Neural progenitor cell (in vitro differentiated cells): ENCODE results near the gene SLC2A9. TPM values are rescaled to one million over a fixed set of nuclear protein-coding genes. Genes with fewer than 3 reads are reported as not detected.

Experiments
- DNase-seq: peaks from one replicate; pipeline ENCODE4 v3.0.0-alpha.2; 2016; ENCODE audit warnings: low spot score
- H2AFZ ChIP-seq: fragments of 200-600 bp; sonication (generic); replicated peaks from 2 replicates; pipeline ENCODE4 v1.6.1; 2016; ENCODE audit warnings: antibody characterized with exemption
- H3F3A ChIP-seq: fragments of 200-600 bp; sonication (generic); 2 replicates; pipeline ENCODE4 v1.6.1; 2016; ENCODE audit warnings: antibody characterized with exemption, low read depth
- H3K27ac ChIP-seq: fragments of 200-600 bp; sonication (generic); 2 replicates; pipeline ENCODE4 v1.5.1; 2016; ENCODE audit warnings: mild to moderate bottlenecking
- H3K27me3 ChIP-seq: fragments of 200-600 bp; sonication (generic); 2 replicates; pipeline ENCODE4 v1.6.1; 2016; ENCODE audit warnings: mild to moderate bottlenecking, moderate library complexity
- H3K36me3 ChIP-seq: fragments of 200-600 bp; sonication (generic); 2 replicates; pipeline ENCODE4 v1.5.1; 2016
- H3K4me1 ChIP-seq: fragments of 200-600 bp; sonication (generic); 2 replicates; pipeline ENCODE4 v1.6.1; 2016; ENCODE audit warnings: mixed run types
- H3K4me2 ChIP-seq: fragments of 200-600 bp; sonication (generic); 2 replicates; pipeline ENCODE4 v1.6.1; 2016
- H3K4me3 ChIP-seq: fragments of 200-600 bp; sonication (generic); 2 replicates; pipeline ENCODE4 v1.5.1; 2016
- H3K79me2 ChIP-seq: fragments of 200-600 bp; sonication (generic); 2 replicates; pipeline ENCODE4 v1.6.1; 2016; ENCODE audit warnings: low read depth
- H3K9ac ChIP-seq: fragments of 200-600 bp; sonication (generic); 2 replicates; pipeline ENCODE4 v1.6.1; 2016
- H3K9me3 ChIP-seq: fragments of 200-600 bp; sonication (generic); 2 replicates; pipeline ENCODE4 v1.5.1; 2016; ENCODE audit warnings: low read depth
- H4K20me1 ChIP-seq: fragments of 200-600 bp; sonication (generic); 2 replicates; pipeline ENCODE4 v1.6.1; 2016; ENCODE audit warnings: low read depth
- H3K27ac Mint-ChIP-seq: 3 replicates; pipeline ENCODE4 v1.8.0; 2021; ENCODE audit warnings: mixed read lengths
- H3K27me3 Mint-ChIP-seq: 2 replicates; pipeline ENCODE4 v1.8.0; 2022; ENCODE audit warnings: low read depth, mild to moderate bottlenecking, inconsistent platforms, moderate library complexity, mixed read lengths; ENCODE audit not compliant: insufficient read depth
- H3K36me3 Mint-ChIP-seq: 3 replicates; pipeline ENCODE4 v1.8.0; 2021; ENCODE audit warnings: mixed read lengths
- H3K4me1 Mint-ChIP-seq: 3 replicates; pipeline ENCODE4 v1.8.0; 2021; ENCODE audit warnings: mixed read lengths
- H3K4me3 Mint-ChIP-seq: 3 replicates; pipeline ENCODE4 v1.8.0; 2021; ENCODE audit warnings: mild to moderate bottlenecking, moderate library complexity, mixed read lengths
- H3K9me3 Mint-ChIP-seq: 3 replicates; pipeline ENCODE4 v1.8.0; 2020; ENCODE audit warnings: mixed read lengths
- EZH2 ChIP-seq: fragments of 200-600 bp; sonication (generic); IDR thresholded peaks from 2 replicates; pipeline ENCODE4 v1.6.1; 2017; ENCODE audit warnings: antibody characterized with exemption, mild to moderate bottlenecking, moderate library complexity
- EZH2phosphoT487 ChIP-seq: fragments of 200-600 bp; sonication (generic); IDR thresholded peaks from 2 replicates; pipeline ENCODE4 v1.6.1; 2017; ENCODE audit warnings: antibody characterized with exemption
- small RNA-seq: library from RNA; depleted of rRNA; stranded (forward); fragments of <200 nt; gene quantifications from one replicate; pipeline ENCODE3, GENCODE V24; 2015
- total RNA-seq: library from RNA; depleted of rRNA; stranded (reverse); fragments of >200 nt; gene quantifications from 2 replicates; pipeline ENCODE4 v1.2.3, GENCODE V29; 2015; ENCODE audit warnings: low replicate concordance
- TF ChIP-seq, protein P1 (sequence below): fragments of 200-600 bp; sonication (generic); IDR thresholded peaks from 2 replicates; pipeline ENCODE4 v1.5.1; 2017; ENCODE audit warnings: antibody characterized with exemption, mild to moderate bottlenecking

SLC2A9 gene
- total RNA-seq, 1 donor from 2014 or later, result not detected

DNA sequence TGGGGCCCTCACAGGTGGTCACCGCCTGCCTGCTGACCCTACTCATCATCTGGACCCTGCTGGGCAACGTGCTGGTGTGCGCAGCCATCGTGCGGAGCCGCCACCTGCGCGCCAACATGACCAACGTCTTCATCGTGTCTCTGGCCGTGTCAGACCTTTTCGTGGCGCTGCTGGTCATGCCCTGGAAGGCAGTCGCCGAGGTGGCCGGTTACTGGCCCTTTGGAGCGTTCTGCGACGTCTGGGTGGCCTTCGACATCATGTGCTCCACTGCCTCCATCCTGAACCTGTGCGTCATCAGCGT is 239.2 kb downstream of the SLC2A9 start:
- peaks cover 2% of the 10 kb centered on the region for H3K36me3 Mint-ChIP-seq
- Histone ChIP-seq H2AFZ (peak overlapping the region; percentile 95), H3K36me3 (no peaks in the 10 kb centered on the region), H4K20me1 (no peaks in the 10 kb centered on the region), H3K9me3 (no peaks in the 10 kb centered on the region), H3K9ac (no peak overlapping the region), H3K27ac (no peak overlapping the region), H3K4me2 (peak overlapping the region; percentile 95), H3K4me3 (peak overlapping the region; percentile 63), H3K79me2 (no peaks in the 10 kb centered on the region), H3K27me3 (peaks cover 96% of the 10 kb centered on the region), H3F3A (no peaks in the 10 kb centered on the region), H3K4me1 (no peaks in the 10 kb centered on the region)
- peaks cover 3% of the 10 kb centered on the region for H3K4me1 Mint-ChIP-seq
- H3K9me3 Mint-ChIP-seq, result peaks cover 10% of the 10 kb centered on the region
- no peak for DNase-seq
- peaks cover 49% of the 10 kb centered on the region for H3K27me3 Mint-ChIP-seq
- no peak overlapping the region for H3K4me3 Mint-ChIP-seq
- H3K27ac Mint-ChIP-seq, result no peak overlapping the region
- TF ChIP-seq, protein P1, sequence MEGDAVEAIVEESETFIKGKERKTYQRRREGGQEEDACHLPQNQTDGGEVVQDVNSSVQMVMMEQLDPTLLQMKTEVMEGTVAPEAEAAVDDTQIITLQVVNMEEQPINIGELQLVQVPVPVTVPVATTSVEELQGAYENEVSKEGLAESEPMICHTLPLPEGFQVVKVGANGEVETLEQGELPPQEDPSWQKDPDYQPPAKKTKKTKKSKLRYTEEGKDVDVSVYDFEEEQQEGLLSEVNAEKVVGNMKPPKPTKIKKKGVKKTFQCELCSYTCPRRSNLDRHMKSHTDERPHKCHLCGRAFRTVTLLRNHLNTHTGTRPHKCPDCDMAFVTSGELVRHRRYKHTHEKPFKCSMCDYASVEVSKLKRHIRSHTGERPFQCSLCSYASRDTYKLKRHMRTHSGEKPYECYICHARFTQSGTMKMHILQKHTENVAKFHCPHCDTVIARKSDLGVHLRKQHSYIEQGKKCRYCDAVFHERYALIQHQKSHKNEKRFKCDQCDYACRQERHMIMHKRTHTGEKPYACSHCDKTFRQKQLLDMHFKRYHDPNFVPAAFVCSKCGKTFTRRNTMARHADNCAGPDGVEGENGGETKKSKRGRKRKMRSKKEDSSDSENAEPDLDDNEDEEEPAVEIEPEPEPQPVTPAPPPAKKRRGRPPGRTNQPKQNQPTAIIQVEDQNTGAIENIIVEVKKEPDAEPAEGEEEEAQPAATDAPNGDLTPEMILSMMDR, result no peak
- TF ChIP-seq EZH2 (no peak), EZH2phosphoT487 (no peak)

DNA sequence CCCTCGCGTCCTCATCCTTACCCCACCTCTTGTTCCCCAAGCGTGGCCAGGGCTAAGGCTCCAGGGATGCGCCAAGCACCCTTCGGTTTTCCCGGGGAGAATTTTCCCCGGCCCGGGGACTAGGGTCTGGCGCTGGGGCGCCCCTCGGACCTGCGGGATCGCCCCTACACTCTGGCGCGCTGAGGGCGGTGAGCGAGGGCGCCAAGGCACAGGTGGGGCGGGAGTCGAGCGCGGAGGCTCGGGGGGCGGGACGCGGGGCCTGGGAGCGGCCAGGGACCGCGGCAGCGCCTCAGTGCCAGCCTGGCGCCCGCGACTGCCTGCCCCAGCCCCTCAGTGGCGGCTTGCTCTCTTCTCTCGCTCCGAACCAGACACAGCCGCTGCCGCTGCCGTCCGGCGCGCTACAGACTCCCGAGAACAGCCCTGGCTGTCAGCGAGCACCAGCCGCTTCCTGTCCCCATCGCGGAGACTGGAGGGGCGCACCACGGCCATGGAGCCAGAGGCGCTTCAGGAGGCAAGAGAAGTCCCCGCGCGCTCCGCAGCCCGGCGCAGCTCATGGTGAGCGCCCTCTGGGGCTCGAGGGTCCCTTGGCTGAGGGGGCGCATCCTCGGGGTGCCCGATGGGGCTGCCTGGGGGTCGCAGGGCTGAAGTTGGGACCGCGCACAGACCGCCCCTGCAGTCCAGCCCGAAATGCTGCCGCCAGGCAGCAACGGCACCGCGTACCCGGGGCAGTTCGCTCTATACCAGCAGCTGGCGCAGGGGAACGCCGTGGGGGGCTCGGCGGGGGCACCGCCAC is 239.8 kb downstream of the SLC2A9 start, which contains the start of gene DRD5:
Gene DRD5, plus strand, starts transcription at position 292 of the 793 bp plus-strand sequence. Its CDS starts 396 bp downstream, at position 688.
- Histone ChIP-seq H4K20me1 (no peaks in the 10 kb centered on the region), H3K27me3 (peaks cover 98% of the 10 kb centered on the region), H3K36me3 (no peaks in the 10 kb centered on the region), H2AFZ (peak within 1 kb of the TSS; percentile 95), H3F3A (no peaks in the 10 kb centered on the region), H3K79me2 (no peaks in the 10 kb centered on the region), H3K9me3 (no peaks in the 10 kb centered on the region), H3K4me1 (no peaks in the 10 kb centered on the region), H3K4me2 (peak within 1 kb of the TSS; percentile 95), H3K9ac (no peak within 1 kb of the TSS), H3K27ac (no peak within 1 kb of the TSS), H3K4me3 (peak within 1 kb of the TSS; percentile 63)
- TF ChIP-seq, protein P1, result peak; percentile 6
- peak; percentile 66 for TF ChIP-seq EZH2
- peak; percentile 19 for TF ChIP-seq EZH2phosphoT487
- Mint-ChIP-seq H3K27me3 (peaks cover 52% of the 10 kb centered on the region), H3K9me3 (peaks cover 10% of the 10 kb centered on the region), H3K4me3 (peak within 1 kb of the TSS; percentile 75), H3K27ac (no peak within 1 kb of the TSS), H3K36me3 (peaks cover 2% of the 10 kb centered on the region), H3K4me1 (peaks cover 3% of the 10 kb centered on the region)
- DNase-seq, result peak; percentile 70

Small RNAs within 50 kb of the gene (small RNA-seq; reads per million reads assigned to genes)
- gene RNA5SP154, result not detected

Other genes with a start within 250 kb of the SLC2A9 start
- 0.06 TPM in 1 of 2 replicates, not detected in the other for gene DRD5, start 239.9 kb downstream of the SLC2A9 start, total RNA-seq
- gene WDR1, start 95.3 kb upstream of the SLC2A9 start, total RNA-seq, result 83.1 and 125 TPM in 2 replicates